Thoracic aorta (tissue), 2 donors: ENCODE measurements around the gene MAP3K7. TPM values are rescaled to one million over a fixed set of nuclear protein-coding genes. Genes with fewer than 3 reads are reported as not detected.
A peak's percentile ranks its signal among the peaks of the same experiment; 100 is the strongest.

Experiments used
- ATAC-seq: fragments of 150-250 bp; one replicate; pipeline ENCODE4 v1.8.0; 2017; ENCODE audit warnings: low read depth; ENCODE audit not compliant: insufficient number of reproducible peaks, low FRiP score
- DNase-seq: peaks from one replicate; pipeline ENCODE4 v3.0.0-alpha.2; 2020; ENCODE audit warnings: low spot score
- H3K27ac ChIP-seq, 2 donors: fragments of 200-600 bp; sonication (generic); 1 replicate in 1 of 2; 2 replicates in 1 of 2; pipeline ENCODE4 v1.5.1; 2016; ENCODE audit warnings: mild to moderate bottlenecking in 2 of 2, moderate library complexity in 2 of 2
- H3K27me3 ChIP-seq: fragments of 200-600 bp; sonication (generic); replicated peaks from 2 replicates; pipeline ENCODE4 v1.6.0; 2016; ENCODE audit warnings: mild to moderate bottlenecking; ENCODE audit not compliant: insufficient read depth
- H3K36me3 ChIP-seq: fragments of 200-600 bp; sonication (generic); one replicate; pipeline ENCODE4 v1.5.1; 2016
- H3K4me1 ChIP-seq, 2 donors: fragments of 200-600 bp; sonication (generic); 1 replicate in 1 of 2; 2 replicates in 1 of 2; pipeline versions ENCODE4 v1.5.1 to v1.6.0; 2016; ENCODE audit warnings: low read depth in 2 of 2, mild to moderate bottlenecking in 1 of 2; ENCODE audit not compliant: control insufficient read depth in 1 of 2
- H3K4me3 ChIP-seq: fragments of 200-600 bp; sonication (generic); 2 replicates; pipeline ENCODE4 v1.5.1; 2016; ENCODE audit warnings: mild to moderate bottlenecking
- H3K9me3 ChIP-seq: fragments of 200-600 bp; sonication (generic); 2 replicates; pipeline ENCODE4 v1.5.1; 2016
- total RNA-seq, 2 donors: library from RNA; depleted of rRNA; stranded (reverse); fragments of >200 nt; gene quantifications; one replicate each; pipeline versions ENCODE4 v1.1.0 to v1.2.3, GENCODE V29; 2016
- TF ChIP-seq, protein P1 (sequence below): fragments of 200-600 bp; sonication (generic); IDR thresholded peaks from one replicate; pipeline ENCODE4 v1.5.1; 2019; ENCODE audit warnings: antibody characterized with exemption

MAP3K7 gene
- total RNA-seq, 2 donors from 2014 or later, result 21.5 to 31.5 TPM

- ATAC-seq, result peak; percentile 95
- H3K4me3 ChIP-seq, result no peak overlapping the region
- no peaks in the 10 kb centered on the region for H3K27me3 ChIP-seq
- H3K27ac ChIP-seq, result no peak overlapping the region
- H3K36me3 ChIP-seq, result no peaks in the 10 kb centered on the region
- peak; percentile 79 for DNase-seq
- H3K9me3 ChIP-seq, result no peaks in the 10 kb centered on the region
- TF ChIP-seq, protein P1, sequence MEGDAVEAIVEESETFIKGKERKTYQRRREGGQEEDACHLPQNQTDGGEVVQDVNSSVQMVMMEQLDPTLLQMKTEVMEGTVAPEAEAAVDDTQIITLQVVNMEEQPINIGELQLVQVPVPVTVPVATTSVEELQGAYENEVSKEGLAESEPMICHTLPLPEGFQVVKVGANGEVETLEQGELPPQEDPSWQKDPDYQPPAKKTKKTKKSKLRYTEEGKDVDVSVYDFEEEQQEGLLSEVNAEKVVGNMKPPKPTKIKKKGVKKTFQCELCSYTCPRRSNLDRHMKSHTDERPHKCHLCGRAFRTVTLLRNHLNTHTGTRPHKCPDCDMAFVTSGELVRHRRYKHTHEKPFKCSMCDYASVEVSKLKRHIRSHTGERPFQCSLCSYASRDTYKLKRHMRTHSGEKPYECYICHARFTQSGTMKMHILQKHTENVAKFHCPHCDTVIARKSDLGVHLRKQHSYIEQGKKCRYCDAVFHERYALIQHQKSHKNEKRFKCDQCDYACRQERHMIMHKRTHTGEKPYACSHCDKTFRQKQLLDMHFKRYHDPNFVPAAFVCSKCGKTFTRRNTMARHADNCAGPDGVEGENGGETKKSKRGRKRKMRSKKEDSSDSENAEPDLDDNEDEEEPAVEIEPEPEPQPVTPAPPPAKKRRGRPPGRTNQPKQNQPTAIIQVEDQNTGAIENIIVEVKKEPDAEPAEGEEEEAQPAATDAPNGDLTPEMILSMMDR, result peak; percentile 93
- no peaks in the 10 kb centered on the region for H3K4me1 ChIP-seq
These were observed 107.9 kb downstream of the MAP3K7 start for GRCh38 chr6:90478789-90479602.

- ATAC-seq (no peak), DNase-seq (no peak)
- Histone ChIP-seq H3K36me3 (no peaks in the 10 kb centered on the region), H3K27me3 (no peaks in the 10 kb centered on the region), H3K27ac (no peak overlapping the region), H3K4me3 (no peak overlapping the region), H3K4me1 (no peaks in the 10 kb centered on the region), H3K9me3 (no peaks in the 10 kb centered on the region)
- TF ChIP-seq, protein P1, result no peak
These were observed 108.6 kb downstream of the MAP3K7 start for GRCh38 chr6:90478278-90478677.

- Histone ChIP-seq H3K4me1 (no peaks in the 10 kb centered on the region), H3K27ac (no peak overlapping the region), H3K9me3 (no peaks in the 10 kb centered on the region), H3K27me3 (no peaks in the 10 kb centered on the region), H3K36me3 (no peaks in the 10 kb centered on the region), H3K4me3 (no peak overlapping the region)
- TF ChIP-seq, protein P1, result no peak
- no peak for DNase-seq
- no peak for ATAC-seq
These were observed 109.5 kb downstream of the MAP3K7 start for GRCh38 chr6:90477366-90477765.

- Histone ChIP-seq H3K4me3 (no peak overlapping the region), H3K27me3 (no peaks in the 10 kb centered on the region), H3K27ac (no peak overlapping the region), H3K36me3 (no peaks in the 10 kb centered on the region), H3K9me3 (no peaks in the 10 kb centered on the region), H3K4me1 (peaks cover 0 to 19% of the 10 kb centered on the region in 2 donors)
- DNase-seq, result no peak
- ATAC-seq, result no peak
- TF ChIP-seq, protein P1, result no peak
These were observed 114.2 kb downstream of the MAP3K7 start for GRCh38 chr6:90472716-90473115.

DNA sequence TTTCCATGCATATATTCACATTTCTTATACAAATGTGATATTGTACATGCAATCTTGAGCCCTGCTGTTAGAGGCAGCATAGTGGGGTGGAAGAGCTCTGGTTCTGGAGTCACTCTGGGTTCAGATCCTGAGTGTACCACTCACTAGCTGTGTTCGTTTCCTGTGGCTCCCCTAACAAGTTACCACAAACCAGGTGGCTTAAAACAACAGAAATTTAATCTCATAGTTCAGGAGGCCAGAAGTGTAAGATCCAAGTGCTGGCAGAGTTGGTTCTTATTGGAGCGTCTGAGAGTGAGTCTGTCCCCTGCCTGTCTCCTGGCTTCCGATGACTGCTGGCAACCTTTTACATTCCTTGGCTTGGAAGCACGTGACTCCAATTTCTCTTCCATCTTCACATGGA is 115.6 kb downstream of the MAP3K7 start:
- Histone ChIP-seq H3K27me3 (no peaks in the 10 kb centered on the region), H3K27ac (no peak overlapping the region), H3K4me3 (no peak overlapping the region), H3K36me3 (no peaks in the 10 kb centered on the region), H3K9me3 (no peaks in the 10 kb centered on the region), H3K4me1 (peaks cover 0 to 19% of the 10 kb centered on the region in 2 donors)
- no peak for DNase-seq
- no peak for ATAC-seq
- TF ChIP-seq, protein P1, result no peak
